ENCODE measurements around the gene CASP9.

CASP9 gene

GRCh38 chr1:15451014-15451722 is 72.8 kb downstream of the CASP9 start:
- POLR2A ChIA-PET = no interaction called here
- H3K4me1 ChIP-seq (ENCODE audit: control insufficient read depth, insufficient read depth, low read length) = no peaks in the 10 kb centered on the region
- CTCF ChIA-PET = no interaction called here
- TF ChIP-seq MEIS1 (CRISPR knock-in tag; IDR thresholded peaks at IDR 0.05; ENCODE audit: borderline replicate concordance) (no peak), TCF7L2 (IDR thresholded peaks at IDR 0.05; ENCODE audit: borderline replicate concordance, low read depth, low read length) (no peak), ZNF280D (tag by site-specific recombination; IDR thresholded peaks at IDR 0.05) (no peak), ZXDB (tag by site-specific recombination; IDR thresholded peaks at IDR 0.05) (no peak), ZNF302 (tag by site-specific recombination; IDR thresholded peaks at IDR 0.05; ENCODE audit: low read depth) (no peak), ZNF354C (tag by site-specific recombination; IDR thresholded peaks at IDR 0.05; ENCODE audit: borderline replicate concordance, low read depth) (no peak), SCRT1 (tag by site-specific recombination; IDR thresholded peaks at IDR 0.05; ENCODE audit: borderline replicate concordance) (no peak), ZNF639 (tag by site-specific recombination; IDR thresholded peaks at IDR 0.05) (no peak), MZF1 (tag by site-specific recombination; IDR thresholded peaks at IDR 0.05; ENCODE audit: borderline replicate concordance) (no peak), ZNF2 (tag by site-specific recombination; IDR thresholded peaks at IDR 0.05) (no peak), ZNF433 (tag by site-specific recombination; IDR thresholded peaks at IDR 0.05; ENCODE audit: low read depth) (no peak), GFI1B (tag by site-specific recombination; IDR thresholded peaks at IDR 0.05) (no peak), ZIC2 (tag by site-specific recombination; IDR thresholded peaks at IDR 0.05) (no peak), KLF7 (tag by site-specific recombination; IDR thresholded peaks at IDR 0.05; ENCODE audit: borderline replicate concordance) (no peak), ZNF510 (tag by site-specific recombination; IDR thresholded peaks at IDR 0.05; ENCODE audit: insufficient replicate concordance) (no peak), ZNF621 (tag by site-specific recombination; IDR thresholded peaks at IDR 0.05) (no peak), ZNF677 (tag by site-specific recombination; IDR thresholded peaks at IDR 0.05) (no peak), ZNF423 (tag by site-specific recombination; IDR thresholded peaks at IDR 0.05) (no peak)
- no peaks in the 10 kb centered on the region for H3K9me3 ChIP-seq (ENCODE audit: control insufficient read depth, insufficient read depth, low read depth, low read length)
- no peaks in the 10 kb centered on the region for H3K36me3 ChIP-seq (ENCODE audit: control insufficient read depth in 2 of 2, insufficient read depth in 1 of 2, low read length in 2 of 2)
- no peak overlapping the region for H3K4me3 ChIP-seq (ENCODE audit: low read depth, low read length)
- H3K27ac ChIP-seq (ENCODE audit: extremely low read depth, low read depth, low read length) = no peak overlapping the region

GRCh38 chr1:15449567-15449966 is 74.4 kb downstream of the CASP9 start:
- Histone ChIP-seq H3K36me3 (ENCODE audit: control insufficient read depth in 2 of 2, insufficient read depth in 1 of 2, low read length in 2 of 2) (no peaks in the 10 kb centered on the region), H3K27ac (ENCODE audit: extremely low read depth, low read depth, low read length) (no peak overlapping the region), H3K9me3 (ENCODE audit: control insufficient read depth, insufficient read depth, low read depth, low read length) (no peaks in the 10 kb centered on the region), H3K4me1 (ENCODE audit: control insufficient read depth, insufficient read depth, low read length) (no peaks in the 10 kb centered on the region), H3K4me3 (ENCODE audit: low read depth, low read length) (no peak overlapping the region)
- POLR2A ChIA-PET = no interaction called here
- CTCF ChIA-PET = no interaction called here
- TF ChIP-seq ZNF521 (tag by site-specific recombination; IDR thresholded peaks at IDR 0.05) (no peak), SETDB1 (IDR thresholded peaks at IDR 0.05; ENCODE audit: insufficient read length, low read length) (no peak), ZNF37A (tag by site-specific recombination; IDR thresholded peaks at IDR 0.05) (no peak), ZNF701 (tag by site-specific recombination; IDR thresholded peaks at IDR 0.05) (no peak), ZNF223 (tag by site-specific recombination; IDR thresholded peaks at IDR 0.05) (no peak), ZNF776 (tag by site-specific recombination; IDR thresholded peaks at IDR 0.05; ENCODE audit: borderline replicate concordance) (no peak), ZFP41 (tag by site-specific recombination; IDR thresholded peaks at IDR 0.05; ENCODE audit: borderline replicate concordance) (no peak), GLIS2 (tag by site-specific recombination; IDR thresholded peaks at IDR 0.05) (no peak), FEZF1 (tag by site-specific recombination; IDR thresholded peaks at IDR 0.05) (no peak), ZNF473 (tag by site-specific recombination; IDR thresholded peaks at IDR 0.05) (no peak), ZNF280C (tag by site-specific recombination; IDR thresholded peaks at IDR 0.05) (no peak), ZNF391 (tag by site-specific recombination; IDR thresholded peaks at IDR 0.05; ENCODE audit: borderline replicate concordance, low read depth) (no peak), ZNF211 (tag by site-specific recombination; IDR thresholded peaks at IDR 0.05; ENCODE audit: low read depth) (no peak), KLF8 (tag by site-specific recombination; IDR thresholded peaks at IDR 0.05) (no peak)
